Nephron (organoid): ENCODE results near the gene CCKAR.
A peak's percentile ranks its signal among the peaks of the same experiment; 100 is the strongest.

Source experiments
- H3K27ac Mint-ChIP-seq, 3 experiments: 2 replicates each; pipeline ENCODE4 v1.8.0; 2020; ENCODE audit warnings: mixed read lengths in 3 of 3, mild to moderate bottlenecking in 2 of 3, moderate library complexity in 1 of 3
- H3K27me3 Mint-ChIP-seq: 2 replicates; pipeline ENCODE4 v1.8.0; 2021; ENCODE audit warnings: low read depth, mild to moderate bottlenecking, moderate library complexity, mixed read lengths
- H3K36me3 Mint-ChIP-seq: 2 replicates; pipeline ENCODE4 v1.8.0; 2020; ENCODE audit warnings: low read depth, mixed read lengths
- H3K4me1 Mint-ChIP-seq: 2 replicates; pipeline ENCODE4 v1.8.0; 2020; ENCODE audit warnings: mixed read lengths
- H3K4me3 Mint-ChIP-seq, 3 experiments: 2 replicates each; pipeline ENCODE4 v1.8.0; 2020; ENCODE audit warnings: mild to moderate bottlenecking in 3 of 3, mixed read lengths in 3 of 3, moderate library complexity in 2 of 3
- H3K9me3 Mint-ChIP-seq: 2 replicates; pipeline ENCODE4 v1.8.0; 2020; ENCODE audit warnings: mixed read lengths
- CTCF ChIP-seq, 3 experiments: fragments of 200-600 bp; sonication (generic); IDR thresholded peaks; one replicate each; pipeline ENCODE4 v1.5.0; 2021; ENCODE audit warnings: antibody characterized with exemption in 3 of 3; ENCODE audit not compliant: unreplicated experiment in 3 of 3

CCKAR gene

GRCh38 chr4:26455571-26455970, 34.7 kb downstream of the CCKAR start:
- Mint-ChIP-seq H3K36me3 (no peaks in the 10 kb centered on the region), H3K9me3 (peaks cover 11% of the 10 kb centered on the region), H3K27me3 (peaks cover 3% of the 10 kb centered on the region), H3K4me3 (no peak overlapping the region), H3K27ac (no peak overlapping the region), H3K4me1 (peaks cover 38% of the 10 kb centered on the region)
- TF ChIP-seq CTCF (IDR thresholded peaks at IDR 0.05; ENCODE audit: unreplicated experiment in 3 of 3) = no peak

- Mint-ChIP-seq H3K27ac (no peak overlapping the region), H3K9me3 (peaks cover 11% of the 10 kb centered on the region), H3K27me3 (peaks cover 3% of the 10 kb centered on the region), H3K4me3 (no peak overlapping the region), H3K36me3 (no peaks in the 10 kb centered on the region), H3K4me1 (peaks cover 37% of the 10 kb centered on the region)
- no peak for TF ChIP-seq CTCF (IDR thresholded peaks at IDR 0.05; ENCODE audit: unreplicated experiment in 3 of 3)
Measured at GRCh38 chr4:26454961-26455360, 35.3 kb downstream of the CCKAR start.

- no peak for TF ChIP-seq CTCF (IDR thresholded peaks at IDR 0.05; ENCODE audit: unreplicated experiment in 3 of 3)
- peaks cover 3% of the 10 kb centered on the region for H3K27me3 Mint-ChIP-seq
- no peak overlapping the region for H3K4me3 Mint-ChIP-seq
- H3K9me3 Mint-ChIP-seq = peaks cover 18% of the 10 kb centered on the region
- peaks cover 19% of the 10 kb centered on the region for H3K4me1 Mint-ChIP-seq
- H3K27ac Mint-ChIP-seq = peak overlapping the region in 1 of 3 experiments; percentile 1
- no peaks in the 10 kb centered on the region for H3K36me3 Mint-ChIP-seq
Measured at GRCh38 chr4:26452565-26453531, 37.4 kb downstream of the CCKAR start.

GRCh38 chr4:26451597-26451996, 38.7 kb downstream of the CCKAR start:
- no peak overlapping the region for H3K27ac Mint-ChIP-seq
- no peak for TF ChIP-seq CTCF (IDR thresholded peaks at IDR 0.05; ENCODE audit: unreplicated experiment in 3 of 3)
- H3K27me3 Mint-ChIP-seq = peaks cover 3% of the 10 kb centered on the region

GRCh38 chr4:26450418-26450817, 39.9 kb downstream of the CCKAR start:
- Mint-ChIP-seq H3K9me3 (peaks cover 28% of the 10 kb centered on the region), H3K27ac (no peak overlapping the region), H3K27me3 (peaks cover 3% of the 10 kb centered on the region), H3K4me1 (peaks cover 8% of the 10 kb centered on the region), H3K36me3 (no peaks in the 10 kb centered on the region), H3K4me3 (no peak overlapping the region)
- TF ChIP-seq CTCF (IDR thresholded peaks at IDR 0.05; ENCODE audit: unreplicated experiment in 3 of 3) = no peak

More at GRCh38 chr4:26451597-26451996, 38.7 kb downstream of the CCKAR start:
- Mint-ChIP-seq H3K36me3 (no peaks in the 10 kb centered on the region), H3K4me1 (peaks cover 13% of the 10 kb centered on the region), H3K9me3 (peaks cover 27% of the 10 kb centered on the region), H3K4me3 (no peak overlapping the region)
